ENCODE data around the gene ASZ1.

Gene ASZ1

GRCh38 chr7:117385363-117386109 is 41.8 kb downstream of the ASZ1 start:
- no peaks in the 10 kb centered on the region for H3K27me3 ChIP-seq (ENCODE audit: low read depth, low read length)
- H3K9me3 ChIP-seq (ENCODE audit: insufficient read depth, low read length), result no peaks in the 10 kb centered on the region; the same call in 1 of the 2 replicates
- peak overlapping the region; percentile 22; the same call in 1 of the 2 replicates for H3K9ac ChIP-seq (ENCODE audit: low read length)
- no peaks in the 10 kb centered on the region for H3K79me2 ChIP-seq (ENCODE audit: low read length)
- peak overlapping the region; percentile 88 for H2AFZ ChIP-seq (ENCODE audit: low read depth, low read length)
- H3K36me3 ChIP-seq (replicated peaks; ENCODE audit: low read depth, low read length), result no peaks in the 10 kb centered on the region
- no peak overlapping the region for H3K27ac ChIP-seq (ENCODE audit: low read length)
- peaks cover 4% of the 10 kb centered on the region; the same call in 1 of the 2 replicates for H3K4me1 ChIP-seq (ENCODE audit: low read length)
- TF ChIP-seq EZH2phosphoT487 (IDR thresholded peaks at IDR 0.05; ENCODE audit: low read depth), result no peak
- peak; percentile 73 for TF ChIP-seq CTCF (IDR thresholded peaks at IDR 0.05; ENCODE audit: low read depth, low read length)
- peak overlapping the region; percentile 75 for H3K4me3 ChIP-seq (ENCODE audit: low read length)
- H3K4me2 ChIP-seq (ENCODE audit: low read length), result peak overlapping the region; percentile 87
- no peaks in the 10 kb centered on the region for H4K20me1 ChIP-seq (ENCODE audit: insufficient read depth, low read length)

- Histone ChIP-seq H3K4me2 (ENCODE audit: low read length) (peak overlapping the region; percentile 87), H3K4me1 (ENCODE audit: low read length) (peaks cover 4% of the 10 kb centered on the region; the same call in 1 of the 2 replicates), H3K9me3 (ENCODE audit: insufficient read depth, low read length) (no peaks in the 10 kb centered on the region; the same call in 1 of the 2 replicates), H3K9ac (ENCODE audit: low read length) (no peak overlapping the region), H2AFZ (ENCODE audit: low read depth, low read length) (no peak overlapping the region), H3K27ac (ENCODE audit: low read length) (no peak overlapping the region), H3K36me3 (replicated peaks; ENCODE audit: low read depth, low read length) (no peaks in the 10 kb centered on the region), H3K4me3 (ENCODE audit: low read length) (no peak overlapping the region), H3K27me3 (ENCODE audit: low read depth, low read length) (no peaks in the 10 kb centered on the region), H4K20me1 (ENCODE audit: insufficient read depth, low read length) (no peaks in the 10 kb centered on the region), H3K79me2 (ENCODE audit: low read length) (no peaks in the 10 kb centered on the region)
- no peak for TF ChIP-seq CTCF (IDR thresholded peaks at IDR 0.05; ENCODE audit: low read depth, low read length)
- TF ChIP-seq EZH2phosphoT487 (IDR thresholded peaks at IDR 0.05; ENCODE audit: low read depth), result no peak
Observed at GRCh38 chr7:117384688-117385362, 42.5 kb downstream of the ASZ1 start.

- TF ChIP-seq EZH2phosphoT487 (IDR thresholded peaks at IDR 0.05; ENCODE audit: low read depth) (no peak), CTCF (IDR thresholded peaks at IDR 0.05; ENCODE audit: low read depth, low read length) (no peak)
- Histone ChIP-seq H4K20me1 (ENCODE audit: insufficient read depth, low read length) (no peaks in the 10 kb centered on the region), H2AFZ (ENCODE audit: low read depth, low read length) (no peak overlapping the region), H3K4me2 (ENCODE audit: low read length) (no peak overlapping the region), H3K36me3 (replicated peaks; ENCODE audit: low read depth, low read length) (no peaks in the 10 kb centered on the region), H3K4me1 (ENCODE audit: low read length) (peaks cover 4% of the 10 kb centered on the region; the same call in 1 of the 2 replicates), H3K27ac (ENCODE audit: low read length) (no peak overlapping the region), H3K4me3 (ENCODE audit: low read length) (no peak overlapping the region), H3K27me3 (ENCODE audit: low read depth, low read length) (no peaks in the 10 kb centered on the region), H3K9ac (ENCODE audit: low read length) (no peak overlapping the region), H3K79me2 (ENCODE audit: low read length) (no peaks in the 10 kb centered on the region), H3K9me3 (ENCODE audit: insufficient read depth, low read length) (no peaks in the 10 kb centered on the region; the same call in 1 of the 2 replicates)
Observed at GRCh38 chr7:117383483-117384189, 43.7 kb downstream of the ASZ1 start.

- no peak overlapping the region for H3K9ac ChIP-seq (ENCODE audit: low read length)
Observed at GRCh38 chr7:117383046-117383445, 44.2 kb downstream of the ASZ1 start.

More at GRCh38 chr7:117383046-117383445, 44.2 kb downstream of the ASZ1 start:
- H3K27ac ChIP-seq (ENCODE audit: low read length), result no peak overlapping the region
- no peaks in the 10 kb centered on the region for H3K27me3 ChIP-seq (ENCODE audit: low read depth, low read length)
- H3K4me1 ChIP-seq (ENCODE audit: low read length), result peaks cover 4% of the 10 kb centered on the region; the same call in 1 of the 2 replicates
- no peak overlapping the region for H3K4me3 ChIP-seq (ENCODE audit: low read length)
- no peaks in the 10 kb centered on the region for H3K36me3 ChIP-seq (replicated peaks; ENCODE audit: low read depth, low read length)
- H3K79me2 ChIP-seq (ENCODE audit: low read length), result no peaks in the 10 kb centered on the region
- H4K20me1 ChIP-seq (ENCODE audit: insufficient read depth, low read length), result no peaks in the 10 kb centered on the region
- H2AFZ ChIP-seq (ENCODE audit: low read depth, low read length), result no peak overlapping the region
- no peak for TF ChIP-seq CTCF (IDR thresholded peaks at IDR 0.05; ENCODE audit: low read depth, low read length)
- no peak for TF ChIP-seq EZH2phosphoT487 (IDR thresholded peaks at IDR 0.05; ENCODE audit: low read depth)
- no peak overlapping the region for H3K4me2 ChIP-seq (ENCODE audit: low read length)
- H3K9me3 ChIP-seq (ENCODE audit: insufficient read depth, low read length), result no peaks in the 10 kb centered on the region

Data from OCI-LY3 (cell line).